Smooth muscle cell (in vitro differentiated cells): ENCODE measurements around the gene U2AF2. TPM values are rescaled to one million over a fixed set of nuclear protein-coding genes. Genes with fewer than 3 reads are reported as not detected.

Experiments
- DNase-seq: peaks from one replicate; lab custom pipeline; 2025; ENCODE audit not compliant: unreplicated experiment; lab: John Stamatoyannopoulos, UW
- H2AFZ ChIP-seq: fragments of 200-600 bp; sonication (generic); 2 replicates; pipeline ENCODE4 v1.6.0; 2016; ENCODE audit warnings: antibody characterized with exemption, low read depth, mild to moderate bottlenecking
- H3F3A ChIP-seq: fragments of 200-600 bp; sonication (generic); 2 replicates; pipeline ENCODE4 v1.6.0; 2017; ENCODE audit warnings: antibody characterized with exemption, low read depth
- H3K27ac ChIP-seq: fragments of 200-600 bp; sonication (generic); 2 replicates; pipeline ENCODE4 v1.5.1; 2016; ENCODE audit warnings: low read depth, mild to moderate bottlenecking
- H3K27me3 ChIP-seq: fragments of 200-600 bp; sonication (generic); 2 replicates; pipeline ENCODE4 v1.6.1; 2016; ENCODE audit warnings: low read depth, mild to moderate bottlenecking
- H3K36me3 ChIP-seq: fragments of 200-600 bp; sonication (generic); 2 replicates; pipeline ENCODE4 v1.5.1; 2016; ENCODE audit warnings: low read depth
- H3K4me1 ChIP-seq: fragments of 200-600 bp; sonication (generic); 2 replicates; pipeline ENCODE4 v1.5.1; 2016; ENCODE audit warnings: low read depth
- H3K4me2 ChIP-seq: fragments of 200-600 bp; sonication (generic); 2 replicates; pipeline ENCODE4 v1.6.0; 2016; ENCODE audit warnings: mild to moderate bottlenecking
- H3K4me3 ChIP-seq: fragments of 200-600 bp; sonication (generic); 2 replicates; pipeline ENCODE4 v1.5.1; 2016; ENCODE audit warnings: mild to moderate bottlenecking
- H3K79me2 ChIP-seq: fragments of 200-600 bp; sonication (generic); 2 replicates; pipeline ENCODE4 v1.6.0; 2016; ENCODE audit warnings: low read depth, mild to moderate bottlenecking
- H3K9ac ChIP-seq: fragments of 200-600 bp; sonication (generic); 2 replicates; pipeline ENCODE4 v1.6.0; 2016; ENCODE audit warnings: low read depth
- H3K9me3 ChIP-seq: fragments of 200-600 bp; sonication (generic); replicated peaks from 2 replicates; pipeline ENCODE4 v1.5.1; 2016; ENCODE audit warnings: low read depth
- H4K20me1 ChIP-seq: fragments of 200-600 bp; sonication (generic); 2 replicates; pipeline ENCODE4 v1.6.0; 2016; ENCODE audit warnings: low read depth
- CTCF ChIP-seq: fragments of 200-600 bp; sonication (generic); IDR thresholded peaks from 2 replicates; pipeline ENCODE4 v1.5.1; 2017; ENCODE audit warnings: borderline replicate concordance, mild to moderate bottlenecking, antibody characterized with exemption; ENCODE audit not compliant: insufficient read depth, poor library complexity, severe bottlenecking
- WGBS: methylation state at CpG from one replicate; pipeline ENCODE4 v1.1.7; 2016; ENCODE audit warnings: low lambda C conversion rate; 5-methylcytosine and 5-hydroxymethylcytosine counted together
- polyA plus RNA-seq: library from polyadenylated mRNA; unstranded; fragments of >200 nt; fragmentation: Nextera tagmentation; extraction: Ambion mirVana; gene quantifications from 2 replicates; pipeline ENCODE4 v1.2.1, GENCODE V29; 2016
- total RNA-seq: library from RNA; depleted of rRNA; stranded (reverse); fragments of >200 nt; gene quantifications from 2 replicates; pipeline ENCODE4 v1.2.3, GENCODE V29; 2014

The U2AF2 gene
- total and polyA plus RNA-seq, 2 experiments from 2014 or later = 8.4 to 70.7 TPM

GRCh38 chr19:55691561-55692481 is 37.0 kb downstream of the U2AF2 start:
- no peak for TF ChIP-seq CTCF
- no peaks in the 10 kb centered on the region for H3F3A ChIP-seq
- H3K9me3 ChIP-seq = no peaks in the 10 kb centered on the region
- DNase-seq = no peak
- no peak overlapping the region for H3K4me2 ChIP-seq
- no peak overlapping the region for H3K27ac ChIP-seq
- 95% methylated on average over 23 of the region's 31 CpGs for WGBS
- H3K36me3 ChIP-seq = no peaks in the 10 kb centered on the region
- no peak overlapping the region for H3K4me3 ChIP-seq
- H3K79me2 ChIP-seq = peaks cover 1% of the 10 kb centered on the region
- no peaks in the 10 kb centered on the region for H3K4me1 ChIP-seq
- no peak overlapping the region for H3K9ac ChIP-seq
- no peaks in the 10 kb centered on the region for H3K27me3 ChIP-seq
- H2AFZ ChIP-seq = no peak overlapping the region
- peaks cover 45% of the 10 kb centered on the region for H4K20me1 ChIP-seq

GRCh38 chr19:55692681-55693081 is 37.8 kb downstream of the U2AF2 start:
- Histone ChIP-seq H3K36me3 (no peaks in the 10 kb centered on the region), H3K79me2 (no peaks in the 10 kb centered on the region), H3K27me3 (no peaks in the 10 kb centered on the region), H3K9me3 (no peaks in the 10 kb centered on the region), H4K20me1 (peaks cover 37% of the 10 kb centered on the region), H3K27ac (no peak overlapping the region), H3F3A (no peaks in the 10 kb centered on the region), H3K4me1 (no peaks in the 10 kb centered on the region), H2AFZ (no peak overlapping the region), H3K9ac (no peak overlapping the region), H3K4me2 (no peak overlapping the region), H3K4me3 (no peak overlapping the region)
- DNase-seq = no peak
- WGBS = 96% methylated on average over 12 of the region's 19 CpGs
- TF ChIP-seq CTCF = no peak

GRCh38 chr19:55693336-55693974 is 38.6 kb downstream of the U2AF2 start:
- no peak overlapping the region for H3K4me3 ChIP-seq
- no peak overlapping the region for H3K4me2 ChIP-seq
- 95% methylated on average over 20 of the region's 20 CpGs for WGBS
- no peaks in the 10 kb centered on the region for H3K9me3 ChIP-seq
- no peaks in the 10 kb centered on the region for H3K36me3 ChIP-seq
- no peak for TF ChIP-seq CTCF
- no peaks in the 10 kb centered on the region for H3F3A ChIP-seq
- no peak for DNase-seq
- no peaks in the 10 kb centered on the region for H3K4me1 ChIP-seq
- H2AFZ ChIP-seq = no peak overlapping the region
- peaks cover 29% of the 10 kb centered on the region for H4K20me1 ChIP-seq
- H3K9ac ChIP-seq = no peak overlapping the region
- H3K27ac ChIP-seq = no peak overlapping the region
- H3K27me3 ChIP-seq = no peaks in the 10 kb centered on the region
- H3K79me2 ChIP-seq = no peaks in the 10 kb centered on the region
